Measurements from ENCODE around the gene GIPR.
"Not testable (repeated sequence)": the region's sequence is repeated elsewhere in the genome, so short reads cannot be mapped to it uniquely, and the experiment has no call there.

The GIPR gene

DNA sequence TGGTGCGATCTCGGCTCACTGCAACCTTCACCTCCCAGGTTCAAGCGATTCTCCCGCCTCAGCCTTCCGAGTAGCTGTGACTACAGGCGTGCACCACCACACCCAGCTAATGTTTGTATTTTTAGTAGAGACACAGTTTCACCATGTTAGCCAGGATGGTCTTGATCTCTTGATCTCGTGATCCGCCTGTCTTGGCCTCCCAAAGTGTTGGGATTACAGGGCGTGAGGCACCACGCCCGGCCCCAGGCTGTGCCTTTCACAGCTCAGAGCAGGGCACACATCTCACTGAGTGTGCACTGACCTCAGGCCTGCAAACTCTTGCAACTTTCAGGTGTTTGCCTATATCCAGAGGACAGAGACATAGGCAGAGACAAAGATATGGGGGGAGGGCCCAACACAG, 17.0 kb downstream of the GIPR start:
- H3K4me1 ChIP-seq (ENCODE audit: control insufficient read depth, insufficient read depth, low read depth, low read length); H3K9me3 ChIP-seq (ENCODE audit: control insufficient read depth, low read length); H3K14ac ChIP-seq (ENCODE audit: low read length in 2 of 2); H2BK15ac ChIP-seq (ENCODE audit: low read depth, poor library complexity, severe bottlenecking); H2BK12ac ChIP-seq (ENCODE audit: low read length in 2 of 2); H3K27ac ChIP-seq (ENCODE audit: low read length, poor library complexity, severe bottlenecking); H4K8ac ChIP-seq (ENCODE audit: low read length); H3K4ac ChIP-seq (ENCODE audit: low read depth in 1 of 2, low read length in 2 of 2); H3K18ac ChIP-seq (ENCODE audit: low read depth in 1 of 2, low read length in 2 of 2); H3K27me3 ChIP-seq (ENCODE audit: control insufficient read depth in 1 of 2, insufficient read depth in 1 of 2, low read length in 2 of 2); H2BK5ac ChIP-seq (ENCODE audit: low read depth, low read length, poor library complexity, severe bottlenecking); H3K9ac ChIP-seq (ENCODE audit: low read length); H4K91ac ChIP-seq (ENCODE audit: low read length); H3K23ac ChIP-seq (ENCODE audit: low read length in 2 of 2); DNase-seq; H3K4me2 ChIP-seq (ENCODE audit: low read length, poor library complexity, severe bottlenecking); H3K4me3 ChIP-seq (ENCODE audit: insufficient read depth in 1 of 2, low read depth in 1 of 2, low read length in 2 of 2); H2AK5ac ChIP-seq (ENCODE audit: low read length, severe bottlenecking); H2BK120ac ChIP-seq (ENCODE audit: low read depth, low read length); H2AFZ ChIP-seq (ENCODE audit: low read depth, low read length): not testable (repeated sequence)
- peaks cover 15% of the 10 kb centered on the region for H3K79me1 ChIP-seq (replicated peaks; ENCODE audit: low read length, poor library complexity, severe bottlenecking)
- H3K36me3 ChIP-seq (ENCODE audit: control insufficient read depth in 1 of 2, insufficient read depth in 2 of 2, low read depth in 1 of 2, low read length in 2 of 2): peaks cover 51 to 53% of the 10 kb centered on the region in 2 experiments
- 87% methylated on average over 9 of the region's 11 CpGs for WGBS

DNA sequence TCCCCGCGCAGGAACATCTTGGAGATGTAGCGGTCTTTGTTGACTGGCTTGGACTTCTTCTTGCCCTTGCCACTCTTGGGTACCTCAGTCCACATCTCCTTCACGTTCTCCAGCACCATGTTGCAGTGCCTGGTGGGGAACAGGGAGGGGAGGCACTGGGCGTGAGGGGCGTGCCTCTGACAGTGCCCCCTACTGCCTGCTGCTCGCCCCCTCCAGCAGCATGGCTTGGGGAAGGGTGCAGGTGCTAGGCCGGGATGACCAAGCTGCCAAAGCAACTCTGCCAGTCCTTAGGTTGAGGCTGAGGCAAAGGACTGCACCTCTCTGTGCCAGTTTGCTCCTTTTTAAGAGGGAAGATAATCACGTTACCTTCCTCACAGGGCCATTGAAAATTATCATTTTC, 19.6 kb downstream of the GIPR start:
- no peak overlapping the region for H3K4ac ChIP-seq (ENCODE audit: low read depth in 1 of 2, low read length in 2 of 2)
- no peak overlapping the region for H3K4me2 ChIP-seq (ENCODE audit: low read length, poor library complexity, severe bottlenecking)
- no peak for DNase-seq
- no peak overlapping the region for H2BK15ac ChIP-seq (ENCODE audit: low read depth, poor library complexity, severe bottlenecking)
- no peak overlapping the region for H2BK120ac ChIP-seq (ENCODE audit: low read depth, low read length)
- H3K18ac ChIP-seq (ENCODE audit: low read depth in 1 of 2, low read length in 2 of 2): no peak overlapping the region
- no peaks in the 10 kb centered on the region for H3K27me3 ChIP-seq (ENCODE audit: control insufficient read depth in 1 of 2, insufficient read depth in 1 of 2, low read length in 2 of 2)
- no peaks in the 10 kb centered on the region for H3K9me3 ChIP-seq (ENCODE audit: control insufficient read depth, low read length)
- 94% methylated on average over 9 of the region's 9 CpGs for WGBS
- no peak overlapping the region for H3K14ac ChIP-seq (ENCODE audit: low read length in 2 of 2)
- H3K23ac ChIP-seq (ENCODE audit: low read length in 2 of 2): no peak overlapping the region
- H3K4me1 ChIP-seq (ENCODE audit: control insufficient read depth, insufficient read depth, low read depth, low read length): peaks cover 2% of the 10 kb centered on the region
- no peak overlapping the region for H2AK5ac ChIP-seq (ENCODE audit: low read length, severe bottlenecking)
- H3K9ac ChIP-seq (ENCODE audit: low read length): no peak overlapping the region
- H3K4me3 ChIP-seq (ENCODE audit: insufficient read depth in 1 of 2, low read depth in 1 of 2, low read length in 2 of 2): no peak overlapping the region
- H3K27ac ChIP-seq (ENCODE audit: low read length, poor library complexity, severe bottlenecking): no peak overlapping the region
- H3K36me3 ChIP-seq (ENCODE audit: control insufficient read depth in 1 of 2, insufficient read depth in 2 of 2, low read depth in 1 of 2, low read length in 2 of 2): peaks cover 51 to 53% of the 10 kb centered on the region in 2 experiments
- no peak overlapping the region for H4K91ac ChIP-seq (ENCODE audit: low read length)
- peaks cover 17% of the 10 kb centered on the region for H3K79me1 ChIP-seq (replicated peaks; ENCODE audit: low read length, poor library complexity, severe bottlenecking)
- H2AFZ ChIP-seq (ENCODE audit: low read depth, low read length): no peak overlapping the region
- H2BK5ac ChIP-seq (ENCODE audit: low read depth, low read length, poor library complexity, severe bottlenecking): no peak overlapping the region
- H2BK12ac ChIP-seq (ENCODE audit: low read length in 2 of 2): no peak overlapping the region
- H4K8ac ChIP-seq (ENCODE audit: low read length): no peak overlapping the region

- no peak within 1 kb of the TSS for H3K23ac ChIP-seq (ENCODE audit: low read length in 2 of 2)
- no peak within 1 kb of the TSS for H2AK5ac ChIP-seq (ENCODE audit: low read length, severe bottlenecking)
- peak within 1 kb of the TSS; percentile 39 for H2BK15ac ChIP-seq (ENCODE audit: low read depth, poor library complexity, severe bottlenecking)
- peak within 1 kb of the TSS; percentile 40 to 96 for H3K18ac ChIP-seq (ENCODE audit: low read depth in 1 of 2, low read length in 2 of 2)
- H3K9me3 ChIP-seq (ENCODE audit: control insufficient read depth, low read length): no peaks in the 10 kb centered on the region
- peaks cover 2% of the 10 kb centered on the region for H3K4me1 ChIP-seq (ENCODE audit: control insufficient read depth, insufficient read depth, low read depth, low read length)
- peak within 1 kb of the TSS; percentile 82 for H3K4me2 ChIP-seq (ENCODE audit: low read length, poor library complexity, severe bottlenecking)
- DNase-seq: peak; percentile 98
- H3K36me3 ChIP-seq (ENCODE audit: control insufficient read depth in 1 of 2, insufficient read depth in 2 of 2, low read depth in 1 of 2, low read length in 2 of 2): peaks cover 35 to 38% of the 10 kb centered on the region in 2 experiments
- H2BK120ac ChIP-seq (ENCODE audit: low read depth, low read length): peak within 1 kb of the TSS; percentile 7
- peaks cover 31% of the 10 kb centered on the region for H3K79me1 ChIP-seq (replicated peaks; ENCODE audit: low read length, poor library complexity, severe bottlenecking)
- H2BK12ac ChIP-seq (ENCODE audit: low read length in 2 of 2): peak within 1 kb of the TSS in 1 of 2 experiments; percentile 24
- peak within 1 kb of the TSS; percentile 50 for H4K8ac ChIP-seq (ENCODE audit: low read length)
- peak within 1 kb of the TSS; percentile 81 for H3K27ac ChIP-seq (ENCODE audit: low read length, poor library complexity, severe bottlenecking)
- H4K91ac ChIP-seq (ENCODE audit: low read length): no peak within 1 kb of the TSS
- WGBS: under 1% methylated on average over 36 of the region's 36 CpGs
- peak within 1 kb of the TSS in 1 of 2 experiments; percentile 84 for H3K14ac ChIP-seq (ENCODE audit: low read length in 2 of 2)
- H3K4ac ChIP-seq (ENCODE audit: low read depth in 1 of 2, low read length in 2 of 2): peak within 1 kb of the TSS; percentile 66 to 94
- H3K4me3 ChIP-seq (ENCODE audit: insufficient read depth in 1 of 2, low read depth in 1 of 2, low read length in 2 of 2): peak within 1 kb of the TSS; percentile 85 to 98
- peak within 1 kb of the TSS; percentile 79 for H2AFZ ChIP-seq (ENCODE audit: low read depth, low read length)
- H3K27me3 ChIP-seq (ENCODE audit: control insufficient read depth in 1 of 2, insufficient read depth in 1 of 2, low read length in 2 of 2): no peaks in the 10 kb centered on the region
- H3K9ac ChIP-seq (ENCODE audit: low read length): peak within 1 kb of the TSS; percentile 100
- H2BK5ac ChIP-seq (ENCODE audit: low read depth, low read length, poor library complexity, severe bottlenecking): no peak within 1 kb of the TSS
Observed at GRCh38 chr19:45691516-45692186, 23.6 kb downstream of the GIPR start, which contains the start of gene SNRPD2. Gene SNRPD2, minus strand, starts transcription at chr19:45691953. Its CDS starts 65 bp downstream, at chr19:45691888.

- Histone ChIP-seq H4K91ac (ENCODE audit: low read length) (no peak within 1 kb of the TSS), H2BK5ac (ENCODE audit: low read depth, low read length, poor library complexity, severe bottlenecking) (no peak within 1 kb of the TSS), H3K9ac (ENCODE audit: low read length) (peak within 1 kb of the TSS; percentile 100), H3K14ac (ENCODE audit: low read length in 2 of 2) (peak within 1 kb of the TSS in 1 of 2 experiments; percentile 84), H2AK5ac (ENCODE audit: low read length, severe bottlenecking) (no peak within 1 kb of the TSS), H3K23ac (ENCODE audit: low read length in 2 of 2) (no peak within 1 kb of the TSS), H3K79me1 (replicated peaks; ENCODE audit: low read length, poor library complexity, severe bottlenecking) (peaks cover 29% of the 10 kb centered on the region), H3K18ac (ENCODE audit: low read depth in 1 of 2, low read length in 2 of 2) (peak within 1 kb of the TSS; percentile 40 to 96), H3K36me3 (ENCODE audit: control insufficient read depth in 1 of 2, insufficient read depth in 2 of 2, low read depth in 1 of 2, low read length in 2 of 2) (peaks cover 29 to 37% of the 10 kb centered on the region in 2 experiments), H3K9me3 (ENCODE audit: control insufficient read depth, low read length) (no peaks in the 10 kb centered on the region), H3K4me2 (ENCODE audit: low read length, poor library complexity, severe bottlenecking) (peak within 1 kb of the TSS; percentile 82), H2AFZ (ENCODE audit: low read depth, low read length) (peak within 1 kb of the TSS; percentile 79), H4K8ac (ENCODE audit: low read length) (peak within 1 kb of the TSS; percentile 50), H2BK120ac (ENCODE audit: low read depth, low read length) (peak within 1 kb of the TSS; percentile 7), H2BK12ac (ENCODE audit: low read length in 2 of 2) (peak within 1 kb of the TSS in 1 of 2 experiments; percentile 24), H3K27me3 (ENCODE audit: control insufficient read depth in 1 of 2, insufficient read depth in 1 of 2, low read length in 2 of 2) (no peaks in the 10 kb centered on the region), H3K4me3 (ENCODE audit: insufficient read depth in 1 of 2, low read depth in 1 of 2, low read length in 2 of 2) (peak within 1 kb of the TSS; percentile 85 to 98), H3K27ac (ENCODE audit: low read length, poor library complexity, severe bottlenecking) (peak within 1 kb of the TSS; percentile 81), H3K4me1 (ENCODE audit: control insufficient read depth, insufficient read depth, low read depth, low read length) (peaks cover 3% of the 10 kb centered on the region), H2BK15ac (ENCODE audit: low read depth, poor library complexity, severe bottlenecking) (peak within 1 kb of the TSS; percentile 39), H3K4ac (ENCODE audit: low read depth in 1 of 2, low read length in 2 of 2) (peak within 1 kb of the TSS; percentile 66 to 94)
- WGBS: under 1% methylated on average over 70 of the region's 70 CpGs
- peak; percentile 100 for DNase-seq
Observed at GRCh38 chr19:45692187-45693105, 24.4 kb downstream of the GIPR start, which contains the start of gene QPCTL. Gene QPCTL, plus strand, starts transcription at chr19:45692666. Its CDS starts 38 bp downstream, at chr19:45692704.
